DOHH2 (cell line): ENCODE results near the gene SGCE.

Experiments used
- EZH2phosphoT487 ChIP-seq: fragments of 200-600 bp; sonication (generic); IDR thresholded peaks from 2 replicates; pipeline ENCODE4 v1.6.1; 2017; ENCODE audit warnings: borderline replicate concordance, mild to moderate bottlenecking, antibody characterized with exemption, low read length, moderate library complexity, mixed read lengths
- TF ChIP-seq, protein P1 (sequence below): fragments of 200-600 bp; sonication (generic); IDR thresholded peaks from one replicate; pipeline ENCODE4 v1.5.1; 2014; ENCODE audit warnings: antibody characterized with exemption, mild to moderate bottlenecking, low read depth, low read length; ENCODE audit not compliant: poor library complexity, severe bottlenecking

- TF ChIP-seq, protein P1, sequence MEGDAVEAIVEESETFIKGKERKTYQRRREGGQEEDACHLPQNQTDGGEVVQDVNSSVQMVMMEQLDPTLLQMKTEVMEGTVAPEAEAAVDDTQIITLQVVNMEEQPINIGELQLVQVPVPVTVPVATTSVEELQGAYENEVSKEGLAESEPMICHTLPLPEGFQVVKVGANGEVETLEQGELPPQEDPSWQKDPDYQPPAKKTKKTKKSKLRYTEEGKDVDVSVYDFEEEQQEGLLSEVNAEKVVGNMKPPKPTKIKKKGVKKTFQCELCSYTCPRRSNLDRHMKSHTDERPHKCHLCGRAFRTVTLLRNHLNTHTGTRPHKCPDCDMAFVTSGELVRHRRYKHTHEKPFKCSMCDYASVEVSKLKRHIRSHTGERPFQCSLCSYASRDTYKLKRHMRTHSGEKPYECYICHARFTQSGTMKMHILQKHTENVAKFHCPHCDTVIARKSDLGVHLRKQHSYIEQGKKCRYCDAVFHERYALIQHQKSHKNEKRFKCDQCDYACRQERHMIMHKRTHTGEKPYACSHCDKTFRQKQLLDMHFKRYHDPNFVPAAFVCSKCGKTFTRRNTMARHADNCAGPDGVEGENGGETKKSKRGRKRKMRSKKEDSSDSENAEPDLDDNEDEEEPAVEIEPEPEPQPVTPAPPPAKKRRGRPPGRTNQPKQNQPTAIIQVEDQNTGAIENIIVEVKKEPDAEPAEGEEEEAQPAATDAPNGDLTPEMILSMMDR: no peak
- TF ChIP-seq EZH2phosphoT487: no peak
These were observed 23.4 kb upstream of the SGCE start for GRCh38 chr7:94679358-94679757.
